Liver (tissue), 9 donors: ENCODE results near the gene APLN. TPM values are rescaled to one million over a fixed set of nuclear protein-coding genes. Genes with fewer than 3 reads are reported as not detected.

Source experiments
- DNase-seq: peaks from one replicate; pipeline ENCODE4 v3.0.0-alpha.2; 2017; ENCODE audit warnings: low spot score
- H3K27ac ChIP-seq, 2 donors: one replicate each; pipeline ENCODE4 v1.7.0; 2013; ENCODE audit warnings: inconsistent platforms in 2 of 2, low read length in 2 of 2, control low read depth in 1 of 2, low read depth in 1 of 2, mild to moderate bottlenecking in 1 of 2
- H3K27me3 ChIP-seq, 4 donors: one replicate each; pipeline versions ENCODE4 v1.6.1 to v1.7.0; 2013; ENCODE audit warnings: low read length in 3 of 4, inconsistent platforms in 1 of 4, mild to moderate bottlenecking in 1 of 4, moderate library complexity in 1 of 4; ENCODE audit not compliant: control insufficient read depth in 4 of 4, insufficient read depth in 4 of 4
- H3K36me3 ChIP-seq, 4 donors: one replicate each; pipeline versions ENCODE4 v1.6.1 to v1.7.0; 2013; ENCODE audit warnings: low read length in 3 of 4, mild to moderate bottlenecking in 3 of 4, low read depth in 1 of 4, moderate library complexity in 1 of 4; ENCODE audit not compliant: control insufficient read depth in 4 of 4, insufficient read depth in 3 of 4
- H3K4me1 ChIP-seq, 4 donors: one replicate each; pipeline versions ENCODE4 v1.6.1 to v1.7.0; 2013; ENCODE audit warnings: low read length in 3 of 4, mild to moderate bottlenecking in 3 of 4, moderate library complexity in 1 of 4; ENCODE audit not compliant: control insufficient read depth in 4 of 4, insufficient read depth in 4 of 4
- H3K4me3 ChIP-seq, 3 donors: one replicate each; pipeline versions ENCODE4 v1.6.1 to v1.7.0; 2013; ENCODE audit warnings: low read length in 3 of 3, control low read depth in 1 of 3, low read depth in 1 of 3, mild to moderate bottlenecking in 1 of 3
- H3K9ac ChIP-seq, 2 donors: one replicate each; pipeline ENCODE4 v1.7.0; 2013; ENCODE audit warnings: low read length in 2 of 2, mild to moderate bottlenecking in 2 of 2, moderate library complexity in 2 of 2, control low read depth in 1 of 2, low read depth in 1 of 2
- H3K9me3 ChIP-seq, 4 donors: one replicate each; pipeline versions ENCODE4 v1.6.1 to v1.7.0; 2013; ENCODE audit warnings: low read length in 3 of 4; ENCODE audit not compliant: control insufficient read depth in 4 of 4
- EGR1 ChIP-seq, 2 donors: IDR thresholded peaks; 2 replicates each; pipeline ENCODE4 v1.6.1; 2016 to 2018; ENCODE audit warnings: antibody characterized with exemption in 2 of 2, low read depth in 2 of 2
- FOXA1 ChIP-seq: IDR thresholded peaks from 2 replicates; pipeline ENCODE4 v1.6.1; 2016; ENCODE audit warnings: antibody characterized with exemption
- FOXA2 ChIP-seq: IDR thresholded peaks from 2 replicates; pipeline ENCODE4 v1.6.1; 2016; ENCODE audit warnings: antibody characterized with exemption
- GABPA ChIP-seq, 2 donors: IDR thresholded peaks in 1 of 2; conservative IDR thresholded peaks in 1 of 2; 2 replicates each; pipeline ENCODE4 v1.6.1; 2016; ENCODE audit warnings: antibody characterized with exemption in 2 of 2, mild to moderate bottlenecking in 1 of 2, moderate library complexity in 1 of 2
- HNF4A ChIP-seq, 2 donors: conservative IDR thresholded peaks; 2 replicates each; pipeline ENCODE4 v1.6.1; 2016; ENCODE audit warnings: antibody characterized with exemption in 2 of 2, mild to moderate bottlenecking in 2 of 2
- HNF4G ChIP-seq: IDR thresholded peaks from 2 replicates; pipeline ENCODE4 v1.6.1; 2016; ENCODE audit warnings: antibody characterized with exemption
- JUND ChIP-seq, 2 donors: IDR thresholded peaks; 2 replicates each; pipeline ENCODE4 v1.6.1; 2016; ENCODE audit warnings: antibody characterized with exemption in 2 of 2
- MAX ChIP-seq: IDR thresholded peaks from 2 replicates; pipeline ENCODE4 v1.6.1; 2016; ENCODE audit warnings: antibody characterized with exemption
- NR2F2 ChIP-seq: IDR thresholded peaks from 2 replicates; pipeline ENCODE4 v1.6.1; 2016; ENCODE audit warnings: antibody characterized with exemption
- RAD21 ChIP-seq, 2 donors: IDR thresholded peaks; 2 replicates each; pipeline ENCODE4 v1.6.1; 2016; ENCODE audit warnings: antibody characterized with exemption in 2 of 2, mild to moderate bottlenecking in 2 of 2
- REST ChIP-seq: IDR thresholded peaks from 2 replicates; pipeline ENCODE4 v1.6.1; 2016; ENCODE audit warnings: antibody characterized with exemption, mild to moderate bottlenecking
- RXRA ChIP-seq, 2 donors: IDR thresholded peaks; 2 replicates each; pipeline ENCODE4 v1.6.1; 2017 to 2018; ENCODE audit warnings: antibody characterized with exemption in 2 of 2, mild to moderate bottlenecking in 1 of 2
- SP1 ChIP-seq: IDR thresholded peaks from 2 replicates; pipeline ENCODE4 v1.6.1; 2018; ENCODE audit warnings: antibody characterized with exemption, mild to moderate bottlenecking
- TAF1 ChIP-seq: conservative IDR thresholded peaks from 2 replicates; pipeline ENCODE4 v1.6.1; 2016; ENCODE audit warnings: antibody characterized with exemption, mild to moderate bottlenecking
- YY1 ChIP-seq: IDR thresholded peaks from 2 replicates; pipeline ENCODE4 v1.6.1; 2016; ENCODE audit warnings: antibody characterized with exemption, mild to moderate bottlenecking
- WGBS: extraction: QIAGEN DNeasy Blood & Tissue Kit; methylation state at CpG from one replicate; pipeline ENCODE4 v1.1.7; 2013; 5-methylcytosine and 5-hydroxymethylcytosine counted together
- polyA plus RNA-seq, 2 donors: library from polyadenylated mRNA; stranded (reverse) in 1 of 2; unstranded in 1 of 2; fragments of 200-250 nt in 1 of 2; fragments of >200 nt in 1 of 2; fragmentation: Nextera tagmentation in 1 of 2; extraction: Ambion mirVana in 1 of 2; gene quantifications; one replicate each; pipeline versions ENCODE4 v1.2.1 to v1.2.3, GENCODE V29; 2013 to 2015
- total RNA-seq, 2 donors: library from RNA; depleted of rRNA; stranded (reverse); fragments of >200 nt; gene quantifications; one replicate each; pipeline ENCODE4 v1.2.3, GENCODE V29; 2014
- TF ChIP-seq, protein P1 (sequence below): fragments of 150-350 bp; IDR thresholded peaks from 2 replicates; pipeline ENCODE4 v1.5.1; 2017; ENCODE audit warnings: improper control_type of control experiment, low read depth, low read length; ENCODE audit not compliant: missing input control
- donor health status: healthy.
- donor health status: healthy.
- donor health status: healthy.
- donor health status: healthy.
- donor health status: healthy.

Gene APLN
- total and polyA plus RNA-seq, 4 donors: 0.19 to 0.33 TPM; not detected in 2

- Histone ChIP-seq H3K4me3 (no peak overlapping the region), H3K27ac (no peak overlapping the region), H3K36me3 (no peaks in the 10 kb centered on the region), H3K4me1 (no peaks in the 10 kb centered on the region), H3K9ac (no peak overlapping the region), H3K27me3 (no peaks in the 10 kb centered on the region), H3K9me3 (no peaks in the 10 kb centered on the region)
- TF ChIP-seq HNF4A (conservative IDR thresholded peaks at IDR 0.05): no peak
- no peak for TF ChIP-seq RAD21 (IDR thresholded peaks at IDR 0.05)
- DNase-seq: no peak
- 86% methylated on average over 3 of the region's 3 CpGs for WGBS
Observed at GRCh38 chrX:129626026-129626425, 28.7 kb downstream of the APLN start.

DNA sequence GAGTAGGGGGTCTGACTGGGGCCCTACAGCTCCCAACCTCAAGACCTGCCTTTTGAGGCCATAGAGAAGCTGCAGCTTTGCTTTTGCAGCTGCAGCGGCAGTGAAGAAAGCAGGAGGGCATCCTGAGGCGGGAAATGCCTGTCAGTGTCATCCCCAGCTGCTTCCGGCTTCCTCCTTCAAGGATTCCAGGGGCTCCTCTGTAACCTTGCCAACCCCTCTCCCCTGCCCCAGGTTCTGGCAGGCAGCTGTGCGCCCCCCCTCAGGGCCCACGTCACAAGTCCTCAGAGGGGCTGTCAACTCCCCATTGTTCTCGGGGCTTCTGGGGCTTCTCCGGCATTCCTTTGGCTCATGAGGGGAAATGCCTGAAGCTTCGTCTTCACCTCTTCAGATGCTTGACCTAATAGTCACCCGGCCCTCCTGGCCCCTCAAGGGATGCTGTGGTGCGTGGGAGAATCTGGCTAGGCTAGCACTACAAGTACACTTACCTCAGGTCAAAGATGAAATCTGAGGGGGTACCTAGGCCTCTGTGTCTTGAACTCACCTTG, 31.9 kb downstream of the APLN start:
- H3K4me1 ChIP-seq: no peaks in the 10 kb centered on the region
- H3K4me3 ChIP-seq: no peak overlapping the region
- no peaks in the 10 kb centered on the region for H3K27me3 ChIP-seq
- H3K36me3 ChIP-seq: no peaks in the 10 kb centered on the region
- no peak overlapping the region for H3K27ac ChIP-seq
- no peak overlapping the region for H3K9ac ChIP-seq
- DNase-seq: no peak
- TF ChIP-seq, protein P1, sequence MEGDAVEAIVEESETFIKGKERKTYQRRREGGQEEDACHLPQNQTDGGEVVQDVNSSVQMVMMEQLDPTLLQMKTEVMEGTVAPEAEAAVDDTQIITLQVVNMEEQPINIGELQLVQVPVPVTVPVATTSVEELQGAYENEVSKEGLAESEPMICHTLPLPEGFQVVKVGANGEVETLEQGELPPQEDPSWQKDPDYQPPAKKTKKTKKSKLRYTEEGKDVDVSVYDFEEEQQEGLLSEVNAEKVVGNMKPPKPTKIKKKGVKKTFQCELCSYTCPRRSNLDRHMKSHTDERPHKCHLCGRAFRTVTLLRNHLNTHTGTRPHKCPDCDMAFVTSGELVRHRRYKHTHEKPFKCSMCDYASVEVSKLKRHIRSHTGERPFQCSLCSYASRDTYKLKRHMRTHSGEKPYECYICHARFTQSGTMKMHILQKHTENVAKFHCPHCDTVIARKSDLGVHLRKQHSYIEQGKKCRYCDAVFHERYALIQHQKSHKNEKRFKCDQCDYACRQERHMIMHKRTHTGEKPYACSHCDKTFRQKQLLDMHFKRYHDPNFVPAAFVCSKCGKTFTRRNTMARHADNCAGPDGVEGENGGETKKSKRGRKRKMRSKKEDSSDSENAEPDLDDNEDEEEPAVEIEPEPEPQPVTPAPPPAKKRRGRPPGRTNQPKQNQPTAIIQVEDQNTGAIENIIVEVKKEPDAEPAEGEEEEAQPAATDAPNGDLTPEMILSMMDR: no peak
- TF ChIP-seq REST (no peak), JUND (IDR thresholded peaks at IDR 0.05) (no peak), HNF4A (conservative IDR thresholded peaks at IDR 0.05) (no peak), RAD21 (IDR thresholded peaks at IDR 0.05) (no peak), NR2F2 (no peak), HNF4G (no peak), GABPA (IDR thresholded peaks at IDR 0.05 in 1 of 2, conservative IDR thresholded peaks at IDR 0.05 in 1 of 2) (no peak), EGR1 (IDR thresholded peaks at IDR 0.05; ENCODE audit: low read depth in 2 of 2) (no peak), TAF1 (no peak), MAX (no peak), YY1 (no peak), FOXA2 (no peak), RXRA (IDR thresholded peaks at IDR 0.05) (no peak), FOXA1 (no peak), SP1 (no peak)
- WGBS: 84% methylated on average over 10 of the region's 10 CpGs
- H3K9me3 ChIP-seq: no peaks in the 10 kb centered on the region
